ENCODE measurements around the gene DERA. TPM values are rescaled to one million over a fixed set of nuclear protein-coding genes. Genes with fewer than 3 reads are reported as not detected.
"Not testable (repeated sequence)": the region's sequence is repeated elsewhere in the genome, so short reads cannot be mapped to it uniquely, and the experiment has no call there.

DERA gene
- polyA plus RNA-seq, 1 donor (not counting 4 experiments of a cell fraction or from before 2014, with no cell fraction given) = 34.2 TPM

- no peak overlapping the region for H3K27ac ChIP-seq (ENCODE audit: control insufficient read depth, insufficient read depth, low read length)
- no peaks in the 10 kb centered on the region for H3K4me1 ChIP-seq (ENCODE audit: control insufficient read depth, extremely low read depth, insufficient read depth, low read length)
- no peak overlapping the region for H2AFZ ChIP-seq (ENCODE audit: control insufficient read depth, low read length)
- no peak for DNase-seq (ENCODE audit: low read depth, low spot score)
- dilution Hi-C loops (cut with MboI; ENCODE audit: extremely low pct_ligation_motif_present, low sequenced_read_pairs) = no loop called here
- no peak for TF ChIP-seq CTCF (optimal IDR thresholded peaks at IDR 0.05 in 1 of 3, IDR thresholded peaks at IDR 0.05 in 1 of 3, conservative IDR thresholded peaks at IDR 0.05 in 1 of 3; ENCODE audit: extremely low read depth in 1 of 3, insufficient read depth in 2 of 3, low read length in 3 of 3)
- no peak for TF ChIP-seq EZH2 (IDR thresholded peaks at IDR 0.05; ENCODE audit: low read length)
- no peak for FAIRE-seq
- no peaks in the 10 kb centered on the region for H3K27me3 ChIP-seq (ENCODE audit: control insufficient read depth, extremely low read depth, insufficient read depth, low read length)
- H3K9ac ChIP-seq (ENCODE audit: control insufficient read depth, extremely low read depth, insufficient read depth, low read length) = no peak overlapping the region
- H3K4me3 ChIP-seq (ENCODE audit: control insufficient read depth in 2 of 3, extremely low read depth in 1 of 3, insufficient read depth in 2 of 3, low read depth in 1 of 3, low read length in 3 of 3) = no peak overlapping the region
- H3K9me1 ChIP-seq (ENCODE audit: control insufficient read depth, extremely low read depth, insufficient read depth, low read length) = no peaks in the 10 kb centered on the region
- no peak overlapping the region for H3K4me2 ChIP-seq (ENCODE audit: control insufficient read depth, extremely low read depth, insufficient read depth, low read depth, low read length)
- peaks cover 3% of the 10 kb centered on the region for H3K9me3 ChIP-seq (ENCODE audit: control insufficient read depth, low read depth, low read length)
- H3K79me2 ChIP-seq (ENCODE audit: control insufficient read depth, insufficient read depth, low read length) = peaks cover 13% of the 10 kb centered on the region
- H4K20me1 ChIP-seq (ENCODE audit: control insufficient read depth, extremely low read depth, insufficient read depth, low read length) = no peaks in the 10 kb centered on the region
- H3K36me3 ChIP-seq (ENCODE audit: control insufficient read depth in 2 of 2, extremely low read depth in 1 of 2, insufficient read depth in 2 of 2, low read length in 2 of 2) = no peaks in the 10 kb centered on the region
These were observed 31.3 kb downstream of the DERA start for GRCh38 chr12:15942475-15942874.

GRCh38 chr12:15943519-15943918, 32.4 kb downstream of the DERA start:
- H3K9ac ChIP-seq (ENCODE audit: control insufficient read depth, extremely low read depth, insufficient read depth, low read length); dilution Hi-C loops (cut with MboI; ENCODE audit: extremely low pct_ligation_motif_present, low sequenced_read_pairs): not testable (repeated sequence)

GRCh38 chr12:15948461-15948860, 37.3 kb downstream of the DERA start:
- H4K20me1 ChIP-seq (ENCODE audit: control insufficient read depth, extremely low read depth, insufficient read depth, low read length); DNase-seq (ENCODE audit: low read depth, low spot score); H3K4me2 ChIP-seq (ENCODE audit: control insufficient read depth, extremely low read depth, insufficient read depth, low read depth, low read length); H3K4me1 ChIP-seq (ENCODE audit: control insufficient read depth, extremely low read depth, insufficient read depth, low read length); H3K36me3 ChIP-seq (ENCODE audit: control insufficient read depth in 2 of 2, extremely low read depth in 1 of 2, insufficient read depth in 2 of 2, low read length in 2 of 2); H3K79me2 ChIP-seq (ENCODE audit: control insufficient read depth, insufficient read depth, low read length); H3K27me3 ChIP-seq (ENCODE audit: control insufficient read depth, extremely low read depth, insufficient read depth, low read length); H3K4me3 ChIP-seq (ENCODE audit: control insufficient read depth in 2 of 3, extremely low read depth in 1 of 3, insufficient read depth in 2 of 3, low read depth in 1 of 3, low read length in 3 of 3); FAIRE-seq; dilution Hi-C loops (cut with MboI; ENCODE audit: extremely low pct_ligation_motif_present, low sequenced_read_pairs); H3K9me1 ChIP-seq (ENCODE audit: control insufficient read depth, extremely low read depth, insufficient read depth, low read length); H3K9me3 ChIP-seq (ENCODE audit: control insufficient read depth, low read depth, low read length); H3K27ac ChIP-seq (ENCODE audit: control insufficient read depth, insufficient read depth, low read length); H2AFZ ChIP-seq (ENCODE audit: control insufficient read depth, low read length); H3K9ac ChIP-seq (ENCODE audit: control insufficient read depth, extremely low read depth, insufficient read depth, low read length): not testable (repeated sequence)

More at GRCh38 chr12:15943519-15943918, 32.4 kb downstream of the DERA start:
- H3K4me1 ChIP-seq (ENCODE audit: control insufficient read depth, extremely low read depth, insufficient read depth, low read length); FAIRE-seq; H3K27me3 ChIP-seq (ENCODE audit: control insufficient read depth, extremely low read depth, insufficient read depth, low read length); H4K20me1 ChIP-seq (ENCODE audit: control insufficient read depth, extremely low read depth, insufficient read depth, low read length); H3K4me3 ChIP-seq (ENCODE audit: control insufficient read depth in 2 of 3, extremely low read depth in 1 of 3, insufficient read depth in 2 of 3, low read depth in 1 of 3, low read length in 3 of 3); DNase-seq (ENCODE audit: low read depth, low spot score); H3K9me1 ChIP-seq (ENCODE audit: control insufficient read depth, extremely low read depth, insufficient read depth, low read length); H3K4me2 ChIP-seq (ENCODE audit: control insufficient read depth, extremely low read depth, insufficient read depth, low read depth, low read length); H2AFZ ChIP-seq (ENCODE audit: control insufficient read depth, low read length); H3K36me3 ChIP-seq (ENCODE audit: control insufficient read depth in 2 of 2, extremely low read depth in 1 of 2, insufficient read depth in 2 of 2, low read length in 2 of 2); H3K9me3 ChIP-seq (ENCODE audit: control insufficient read depth, low read depth, low read length); H3K27ac ChIP-seq (ENCODE audit: control insufficient read depth, insufficient read depth, low read length): not testable (repeated sequence)
- H3K79me2 ChIP-seq (ENCODE audit: control insufficient read depth, insufficient read depth, low read length) = peaks cover 13% of the 10 kb centered on the region

Measured in keratinocyte (primary cell).